Vagina (tissue), 2 donors: ENCODE data around the gene NCBP3. TPM values are rescaled to one million over a fixed set of nuclear protein-coding genes. Genes with fewer than 3 reads are reported as not detected.
"Not testable (repeated sequence)": the region's sequence is repeated elsewhere in the genome, so short reads cannot be mapped to it uniquely, and the experiment has no call there.

Experiments
- DNase-seq, 2 donors: peaks; one replicate each; pipeline ENCODE4 v3.0.0-alpha.2; 2017; ENCODE audit errors: extremely low spot score in 2 of 2
- H3K27ac ChIP-seq: fragments of 200-600 bp; sonication (generic); one replicate; pipeline ENCODE4 v1.5.1; 2019
- H3K27me3 ChIP-seq: fragments of 200-600 bp; sonication (generic); one replicate; pipeline ENCODE4 v1.5.1; 2019
- H3K36me3 ChIP-seq, 2 donors: fragments of 200-600 bp; sonication (generic); one replicate each; pipeline ENCODE4 v1.5.1; 2017 to 2019
- H3K4me1 ChIP-seq: fragments of 200-600 bp; sonication (generic); one replicate; pipeline ENCODE4 v1.5.1; 2019
- H3K4me3 ChIP-seq, 2 donors: fragments of 200-600 bp; sonication (generic); 1 replicate in 1 of 2; 2 replicates in 1 of 2; pipeline ENCODE4 v1.5.1; 2016 to 2019
- H3K9me3 ChIP-seq: fragments of 200-600 bp; sonication (generic); one replicate; pipeline ENCODE4 v1.5.1; 2019
- POLR2A ChIP-seq, 2 donors: fragments of 450-650 bp; IDR thresholded peaks; one replicate each; pipeline ENCODE4 v1.6.1; 2017; ENCODE audit warnings: antibody characterized with exemption in 2 of 2, mild to moderate bottlenecking in 2 of 2, moderate library complexity in 2 of 2
- POLR2AphosphoS5 ChIP-seq, 2 donors: sonication (generic); formaldehyde crosslinking; IDR thresholded peaks; one replicate each; pipeline ENCODE4 v1.9.0; 2017; ENCODE audit warnings: antibody characterized with exemption in 2 of 2, mild to moderate bottlenecking in 2 of 2, low read depth in 1 of 2; ENCODE audit not compliant: insufficient read depth in 1 of 2
- intact Hi-C: fragments of 100-400 bp; cut with DNase I; formaldehyde crosslinking; loops from one replicate; pipeline ENCODE4 v1.15.1; 2023
- total RNA-seq: library from RNA; depleted of rRNA; stranded (reverse); fragments of >200 nt; gene quantifications from one replicate; pipeline ENCODE4 v1.2.3, GENCODE V29; 2016
- TF ChIP-seq, protein P1 (sequence below), 3 experiments: fragments of 450-650 bp in 2 of 3; fragments of 200-600 bp in 1 of 3; sonication (generic) in 1 of 3; IDR thresholded peaks; one replicate each; pipeline ENCODE4 v1.5.1; 2017 to 2019; ENCODE audit warnings: antibody characterized with exemption in 3 of 3, mild to moderate bottlenecking in 2 of 3, moderate library complexity in 2 of 3

NCBP3 gene
- total RNA-seq, 1 donor from 2014 or later, result 20.6 TPM

DNA sequence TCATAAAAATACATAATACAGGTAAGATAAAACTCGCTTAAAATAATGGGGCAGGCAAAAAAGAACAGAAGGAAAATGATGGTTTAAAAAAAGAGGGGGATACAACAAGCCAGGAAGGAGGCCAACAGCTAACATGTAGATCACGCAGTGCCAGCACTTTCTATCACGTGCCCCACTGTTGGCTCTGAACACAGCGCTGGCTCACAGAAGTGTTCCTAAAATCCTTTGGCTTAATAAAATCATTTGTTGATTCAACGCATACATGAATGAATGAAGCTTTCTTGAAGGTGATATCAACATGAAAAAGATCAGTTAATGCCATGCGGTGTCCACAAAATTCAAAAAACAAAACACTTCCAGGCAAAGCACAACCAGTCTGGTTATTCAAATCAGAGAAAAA, 53.6 kb downstream of the NCBP3 start:
- no peak overlapping the region for H3K27ac ChIP-seq
- H3K36me3 ChIP-seq, result no peaks in the 10 kb centered on the region
- intact Hi-C loops, result no loop called here
- no peak overlapping the region for H3K4me3 ChIP-seq
- peaks cover 12% of the 10 kb centered on the region for H3K4me1 ChIP-seq
- DNase-seq, result no peak
- no peaks in the 10 kb centered on the region for H3K9me3 ChIP-seq
- no peaks in the 10 kb centered on the region for H3K27me3 ChIP-seq
- TF ChIP-seq, protein P1, sequence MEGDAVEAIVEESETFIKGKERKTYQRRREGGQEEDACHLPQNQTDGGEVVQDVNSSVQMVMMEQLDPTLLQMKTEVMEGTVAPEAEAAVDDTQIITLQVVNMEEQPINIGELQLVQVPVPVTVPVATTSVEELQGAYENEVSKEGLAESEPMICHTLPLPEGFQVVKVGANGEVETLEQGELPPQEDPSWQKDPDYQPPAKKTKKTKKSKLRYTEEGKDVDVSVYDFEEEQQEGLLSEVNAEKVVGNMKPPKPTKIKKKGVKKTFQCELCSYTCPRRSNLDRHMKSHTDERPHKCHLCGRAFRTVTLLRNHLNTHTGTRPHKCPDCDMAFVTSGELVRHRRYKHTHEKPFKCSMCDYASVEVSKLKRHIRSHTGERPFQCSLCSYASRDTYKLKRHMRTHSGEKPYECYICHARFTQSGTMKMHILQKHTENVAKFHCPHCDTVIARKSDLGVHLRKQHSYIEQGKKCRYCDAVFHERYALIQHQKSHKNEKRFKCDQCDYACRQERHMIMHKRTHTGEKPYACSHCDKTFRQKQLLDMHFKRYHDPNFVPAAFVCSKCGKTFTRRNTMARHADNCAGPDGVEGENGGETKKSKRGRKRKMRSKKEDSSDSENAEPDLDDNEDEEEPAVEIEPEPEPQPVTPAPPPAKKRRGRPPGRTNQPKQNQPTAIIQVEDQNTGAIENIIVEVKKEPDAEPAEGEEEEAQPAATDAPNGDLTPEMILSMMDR (IDR thresholded peaks at IDR 0.05), result no peak
- TF ChIP-seq POLR2A (IDR thresholded peaks at IDR 0.05), result no peak
- no peak for TF ChIP-seq POLR2AphosphoS5 (IDR thresholded peaks at IDR 0.05; ENCODE audit: insufficient read depth in 1 of 2, low read depth in 1 of 2)

DNA sequence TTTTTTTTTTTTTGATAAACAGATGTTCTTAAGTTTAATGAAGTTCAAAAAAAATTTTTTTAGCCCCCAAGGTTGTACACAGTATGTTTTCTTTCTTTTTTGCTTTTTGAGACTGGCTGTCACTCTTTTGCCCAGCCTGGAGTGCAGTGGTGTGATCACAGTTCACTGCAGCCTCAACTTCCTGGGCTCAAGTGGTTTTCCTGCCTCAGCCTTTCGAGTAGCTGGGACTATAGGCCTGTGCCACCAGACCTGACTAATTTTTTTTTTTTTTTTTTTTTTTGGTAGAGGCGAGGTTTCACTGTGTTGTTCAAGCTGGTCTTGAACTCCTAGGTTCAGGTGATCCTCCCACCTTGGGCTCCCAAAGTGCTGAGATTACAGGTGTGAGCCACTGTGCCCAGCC, 57.8 kb downstream of the NCBP3 start:
- intact Hi-C loops, result no loop called here
- H3K27ac ChIP-seq, result no peak overlapping the region
- no peak for DNase-seq
- H3K9me3 ChIP-seq, result no peaks in the 10 kb centered on the region
- H3K4me3 ChIP-seq, result no peak overlapping the region
- H3K36me3 ChIP-seq, result no peaks in the 10 kb centered on the region
- H3K4me1 ChIP-seq, result peaks cover 12% of the 10 kb centered on the region
- H3K27me3 ChIP-seq, result no peaks in the 10 kb centered on the region
- no peak for TF ChIP-seq POLR2A (IDR thresholded peaks at IDR 0.05)
- TF ChIP-seq POLR2AphosphoS5 (IDR thresholded peaks at IDR 0.05; ENCODE audit: insufficient read depth in 1 of 2, low read depth in 1 of 2), result no peak
- TF ChIP-seq, protein P1 (IDR thresholded peaks at IDR 0.05), result no peak

DNA sequence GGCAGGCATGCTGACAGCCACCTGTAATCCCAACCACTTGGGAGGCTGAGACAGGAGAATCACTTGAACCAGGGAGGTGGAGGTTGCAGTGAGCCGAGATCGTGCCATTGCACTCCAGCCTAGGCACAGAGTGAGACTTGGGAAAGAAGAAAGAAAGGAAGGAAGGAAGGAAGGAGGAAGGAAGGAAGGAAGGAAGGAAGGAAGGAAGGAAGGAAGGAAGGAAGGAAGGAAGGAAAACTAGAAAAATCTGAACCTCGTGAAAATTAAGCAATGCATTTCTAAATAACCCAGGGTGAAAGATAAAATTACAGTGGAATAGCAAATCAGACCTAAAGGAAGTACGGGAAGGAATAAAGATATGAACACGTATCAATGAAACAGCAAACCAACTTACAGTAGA, 60.7 kb downstream of the NCBP3 start:
- H3K27ac ChIP-seq, H3K36me3 ChIP-seq, H3K4me3 ChIP-seq, H3K4me1 ChIP-seq, H3K27me3 ChIP-seq, DNase-seq, H3K9me3 ChIP-seq, intact Hi-C loops: not testable (repeated sequence)

DNA sequence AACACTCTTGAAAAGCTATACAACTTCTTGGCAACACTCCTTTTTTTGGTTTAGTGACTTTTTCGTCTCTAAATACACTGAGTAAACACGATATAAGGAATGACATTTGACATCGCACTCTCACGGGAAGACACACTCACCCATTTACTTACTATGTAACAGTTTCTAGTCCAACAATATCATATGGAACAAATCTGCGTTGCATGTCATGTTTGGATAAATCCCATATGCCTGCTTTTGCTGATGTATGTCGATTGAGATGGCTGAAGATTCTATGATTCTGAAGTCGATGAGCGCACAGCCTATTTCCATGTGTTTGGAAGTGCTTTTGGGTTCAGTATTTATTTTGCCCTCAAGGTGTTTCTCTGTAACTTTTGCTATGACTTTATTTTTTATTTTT, 63.3 kb downstream of the NCBP3 start:
- Histone ChIP-seq H3K27me3 (no peaks in the 10 kb centered on the region), H3K9me3 (no peaks in the 10 kb centered on the region), H3K36me3 (no peaks in the 10 kb centered on the region), H3K4me1 (no peaks in the 10 kb centered on the region), H3K27ac (no peak overlapping the region), H3K4me3 (no peak overlapping the region)
- intact Hi-C loops, result no loop called here
- no peak for TF ChIP-seq POLR2A (IDR thresholded peaks at IDR 0.05)
- TF ChIP-seq, protein P1 (IDR thresholded peaks at IDR 0.05), result no peak
- TF ChIP-seq POLR2AphosphoS5 (IDR thresholded peaks at IDR 0.05; ENCODE audit: insufficient read depth in 1 of 2, low read depth in 1 of 2), result no peak
- DNase-seq, result no peak

DNA sequence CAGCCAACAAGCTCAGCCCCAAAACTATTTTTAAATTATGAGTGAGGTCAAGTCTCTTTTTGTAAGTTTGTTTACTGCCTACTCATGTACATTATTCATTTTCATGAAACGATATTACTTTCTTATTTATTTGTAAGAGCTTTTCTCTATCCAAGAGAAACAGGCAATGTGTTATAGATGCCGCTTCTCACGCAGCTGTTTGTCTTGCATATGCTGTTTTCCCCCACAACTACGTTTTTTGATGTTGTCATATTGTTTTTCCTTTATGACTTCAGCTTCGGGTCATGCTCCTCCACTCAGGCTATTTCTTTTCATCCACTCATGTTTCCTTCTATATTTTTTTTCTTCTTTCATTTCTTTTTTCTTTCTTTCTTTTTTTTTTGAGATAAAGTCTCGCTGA, 65.1 kb downstream of the NCBP3 start:
- TF ChIP-seq POLR2A (IDR thresholded peaks at IDR 0.05) (no peak), POLR2AphosphoS5 (IDR thresholded peaks at IDR 0.05; ENCODE audit: insufficient read depth in 1 of 2, low read depth in 1 of 2) (no peak)
- TF ChIP-seq, protein P1 (IDR thresholded peaks at IDR 0.05), result no peak

More for the DNA sequence above, 65.1 kb downstream of the NCBP3 start:
- no peak overlapping the region for H3K27ac ChIP-seq
- H3K36me3 ChIP-seq, result no peaks in the 10 kb centered on the region
- intact Hi-C loops, result no loop called here
- DNase-seq, result no peak
- no peaks in the 10 kb centered on the region for H3K4me1 ChIP-seq
- no peaks in the 10 kb centered on the region for H3K27me3 ChIP-seq
- H3K9me3 ChIP-seq, result no peaks in the 10 kb centered on the region
- no peak overlapping the region for H3K4me3 ChIP-seq
